C4-2B (cell line): ENCODE measurements around the gene MRPL27.

Source experiments
- CTCF ChIP-seq: fragments of 450-650 bp; conservative IDR thresholded peaks from 2 replicates; pipeline ENCODE4 v1.5.1; 2017; ENCODE audit warnings: mild to moderate bottlenecking
- ZFX ChIP-seq: fragments of 450-650 bp; IDR thresholded peaks from 2 replicates; pipeline ENCODE4 v1.6.1; 2017

- no peak for TF ChIP-seq CTCF
- no peak for TF ChIP-seq ZFX
These were observed 33.6 kb upstream of the MRPL27 start for GRCh38 chr17:50406578-50406977.
